NCI-H1436 (cell line): Measurements from ENCODE around the gene BCL2.

Source experiments
- DNase-seq: peaks from one replicate; lab custom pipeline; 2025; lab: John Stamatoyannopoulos, UW

BCL2 gene

DNA sequence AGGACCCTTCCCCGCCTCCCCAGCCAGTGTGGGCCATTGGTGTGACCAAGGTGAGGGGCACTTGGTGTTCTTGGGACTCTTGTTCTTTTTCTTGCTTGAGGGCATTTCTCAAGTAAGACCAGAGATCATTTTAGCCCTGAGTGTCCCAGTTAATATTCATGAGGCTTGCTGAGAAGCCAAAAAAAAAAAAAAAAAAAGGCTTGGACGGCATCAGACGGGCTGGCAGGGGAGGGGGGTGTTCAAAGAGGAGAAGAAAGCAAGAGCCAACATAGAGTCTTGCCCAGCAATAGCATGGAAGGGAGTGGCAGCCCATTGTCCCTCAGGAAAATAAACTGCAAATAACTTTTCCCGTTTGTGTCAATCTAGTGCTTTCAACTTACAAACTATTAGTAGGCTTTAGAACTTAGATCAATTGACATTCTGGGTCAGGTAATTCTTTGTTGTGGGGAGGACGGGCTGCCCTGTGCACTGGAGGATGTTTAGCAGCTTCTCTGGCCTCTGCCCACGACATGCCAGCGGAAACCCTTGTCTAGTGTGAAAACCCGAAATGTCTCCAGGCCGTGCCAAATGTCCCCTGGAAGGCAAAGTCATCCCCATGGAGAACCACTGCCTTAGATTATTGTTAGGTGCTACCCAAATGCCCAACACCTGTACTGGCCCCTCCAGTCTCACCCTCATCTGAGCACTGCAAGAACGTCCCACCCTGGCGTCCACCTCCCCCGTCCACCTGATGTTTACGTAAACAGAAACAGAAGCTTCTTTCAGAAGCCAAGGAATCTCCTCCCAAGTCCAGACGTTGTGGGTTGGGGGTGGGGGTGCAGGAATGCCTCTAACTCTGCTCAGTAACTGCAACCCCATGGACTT, 163.4 kb downstream of the BCL2 start:
- DNase-seq: no peak

- DNase-seq: peak; percentile 94
Measured at GRCh38 chr18:63155169-63155852, 164.3 kb downstream of the BCL2 start.

- no peak for DNase-seq
Measured at GRCh38 chr18:63154350-63155152, 165.0 kb downstream of the BCL2 start.

- DNase-seq: no peak
Measured at GRCh38 chr18:63152791-63153190, 166.8 kb downstream of the BCL2 start.

- no peak for DNase-seq
Measured at GRCh38 chr18:63152096-63152495, 167.5 kb downstream of the BCL2 start.

GRCh38 chr18:63151539-63151938, 168.0 kb downstream of the BCL2 start:
- DNase-seq: no peak

GRCh38 chr18:63150942-63151421, 168.6 kb downstream of the BCL2 start:
- DNase-seq: no peak

DNA sequence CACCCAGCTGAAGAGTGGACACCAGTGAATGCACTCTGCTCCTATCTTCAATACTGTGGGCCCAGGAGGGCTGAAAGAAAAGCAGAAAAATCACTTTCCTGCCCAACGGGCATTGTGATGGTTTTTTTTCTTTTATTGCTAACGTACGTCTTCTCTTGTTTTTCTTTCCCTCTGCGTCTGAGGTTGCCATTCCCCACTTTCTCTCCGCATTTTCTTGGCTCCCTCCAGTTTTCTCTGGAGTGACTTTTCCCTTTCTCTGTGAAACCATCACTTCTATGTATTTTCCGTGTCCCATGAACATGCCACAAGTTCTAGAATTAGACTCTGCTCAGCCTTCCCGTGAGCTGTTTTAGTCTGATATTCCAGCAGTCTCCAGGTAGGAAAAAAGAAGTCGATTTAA, 169.2 kb downstream of the BCL2 start:
- no peak for DNase-seq

GRCh38 chr18:63149302-63149587, 170.3 kb downstream of the BCL2 start:
- no peak for DNase-seq

GRCh38 chr18:63148449-63149301, 170.9 kb downstream of the BCL2 start:
- no peak for DNase-seq

DNA sequence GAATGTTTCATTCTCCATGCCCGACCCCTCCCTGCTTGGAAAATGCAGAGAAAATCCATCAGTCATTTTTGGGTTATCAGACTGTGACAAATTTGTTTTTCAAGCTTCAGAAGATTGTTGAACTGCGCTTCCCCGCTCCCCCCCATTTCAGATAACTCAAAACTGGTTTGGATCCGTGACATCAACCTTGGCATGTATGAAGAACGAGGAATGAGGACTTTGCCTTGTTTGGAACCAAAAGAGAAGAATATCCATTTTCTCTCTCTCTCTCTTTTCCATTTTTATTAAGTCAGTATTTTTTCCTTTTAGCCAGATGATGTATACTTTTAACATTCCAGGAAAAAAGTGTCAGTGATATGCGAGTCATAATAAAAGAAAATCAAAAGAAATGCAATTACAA, 171.6 kb downstream of the BCL2 start:
- no peak for DNase-seq

DNA sequence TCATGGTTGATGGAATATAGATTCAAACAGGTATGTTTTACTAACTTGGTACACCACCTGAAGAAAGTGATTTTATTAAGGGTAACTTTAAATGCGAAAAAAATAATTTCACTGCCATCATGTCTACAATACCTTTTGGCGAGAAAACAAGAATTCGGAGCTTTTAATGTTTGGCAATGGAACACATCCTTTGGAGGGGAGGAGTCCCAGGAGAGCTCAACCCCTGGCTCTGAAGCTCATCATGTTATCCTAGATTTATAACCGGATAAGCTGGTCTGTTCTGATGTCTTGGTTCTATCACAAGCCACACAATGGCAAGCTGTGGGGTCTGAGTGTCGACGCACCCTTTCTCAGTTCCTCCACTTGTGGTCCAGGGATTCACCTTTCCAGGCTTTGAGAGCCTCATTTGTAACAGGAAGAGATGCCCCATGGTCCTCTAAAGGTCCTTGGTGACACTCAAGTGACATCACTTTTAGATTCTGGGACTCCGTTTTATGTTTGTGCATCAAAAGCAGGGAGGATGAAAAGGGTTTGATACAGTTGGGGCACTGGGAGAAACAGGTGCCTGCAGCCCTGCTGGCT, 172.7 kb downstream of the BCL2 start:
- no peak for DNase-seq

DNA sequence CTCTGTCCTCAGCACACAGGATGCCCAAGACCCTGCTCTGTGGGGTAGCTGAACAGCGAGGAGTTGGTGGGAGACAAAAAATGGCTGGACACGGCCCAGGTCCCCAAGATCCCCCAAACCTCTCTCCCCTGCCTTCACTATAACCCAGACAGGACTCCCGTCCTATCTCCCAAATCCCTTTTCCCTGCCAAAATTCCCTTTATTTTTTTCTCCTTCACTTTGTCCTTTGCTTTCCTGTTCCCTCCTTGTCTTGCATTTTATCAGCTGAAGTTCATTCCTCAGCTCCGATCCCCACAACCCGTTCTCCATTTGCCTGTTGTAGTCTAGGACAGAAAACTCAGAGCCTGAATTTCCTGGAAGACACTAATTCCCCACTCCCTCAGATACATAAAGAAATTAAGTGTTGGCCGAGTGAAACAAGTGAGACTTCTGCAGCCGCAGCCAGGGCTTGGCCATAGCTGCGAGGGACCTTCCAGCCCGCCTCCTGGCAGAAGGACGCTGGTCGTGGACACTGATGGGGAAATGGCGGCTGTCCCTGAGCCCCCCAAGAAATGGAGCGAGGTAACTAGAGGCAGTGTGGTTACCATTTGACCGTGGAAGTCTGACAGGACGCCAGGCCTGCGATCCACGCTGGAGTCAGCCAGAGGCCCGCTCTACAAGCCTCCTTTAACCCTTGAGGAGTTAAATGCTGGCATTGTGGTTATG, 173.6 kb downstream of the BCL2 start:
- no peak for DNase-seq

DNA sequence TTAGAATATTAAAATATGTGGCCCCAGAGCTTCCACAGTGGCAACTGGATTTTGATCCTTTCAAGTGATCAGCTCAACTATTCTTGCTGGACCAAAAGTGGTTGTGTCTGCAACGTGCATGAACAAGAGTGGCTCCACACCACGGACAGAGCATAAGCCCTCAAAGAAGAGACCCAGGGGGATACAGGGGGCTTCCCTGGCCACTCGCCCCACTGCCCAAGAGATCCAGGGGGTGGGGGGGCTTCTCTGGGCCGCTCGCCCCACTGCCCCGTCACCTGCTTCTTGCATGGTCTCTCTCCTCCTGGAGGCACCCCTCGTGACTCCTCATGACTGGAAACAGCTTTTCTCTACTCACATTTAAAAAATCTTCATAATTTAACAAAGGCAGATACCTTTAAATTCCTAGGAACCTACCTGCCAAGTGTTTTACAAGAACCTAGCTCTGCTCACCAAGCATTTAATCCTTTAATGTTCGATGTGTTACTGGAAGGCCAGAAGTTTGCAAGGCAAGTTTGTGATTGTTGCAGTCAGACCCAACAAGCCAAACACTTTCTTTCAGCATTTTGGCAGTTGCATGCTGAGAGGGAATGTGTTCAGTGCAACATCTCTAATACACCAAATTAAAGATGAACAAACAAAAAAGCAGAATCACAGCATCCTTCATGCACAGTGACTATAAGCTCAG, 174.3 kb downstream of the BCL2 start:
- DNase-seq: no peak

DNA sequence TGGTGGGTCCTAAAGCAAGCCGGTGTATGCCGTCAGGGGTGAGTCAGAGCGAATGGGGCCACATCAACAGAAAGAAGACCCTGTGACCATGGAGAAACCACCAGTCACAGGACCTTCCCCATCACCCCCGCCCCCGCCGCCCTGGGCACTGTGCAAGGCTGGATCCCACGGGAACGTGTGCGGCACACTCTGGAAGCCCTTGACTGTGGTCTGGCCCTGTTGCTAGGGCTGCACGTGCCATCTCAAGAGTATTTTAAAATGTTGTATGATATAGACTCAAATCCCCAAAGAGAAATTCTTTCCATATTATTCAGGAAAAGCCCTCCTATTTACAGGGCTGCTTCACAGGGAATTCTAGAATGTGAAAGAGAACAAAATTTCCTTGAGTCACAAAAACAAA, 174.8 kb downstream of the BCL2 start:
- DNase-seq: no peak

GRCh38 chr18:63143330-63143771, 176.2 kb downstream of the BCL2 start:
- DNase-seq: no peak

DNA sequence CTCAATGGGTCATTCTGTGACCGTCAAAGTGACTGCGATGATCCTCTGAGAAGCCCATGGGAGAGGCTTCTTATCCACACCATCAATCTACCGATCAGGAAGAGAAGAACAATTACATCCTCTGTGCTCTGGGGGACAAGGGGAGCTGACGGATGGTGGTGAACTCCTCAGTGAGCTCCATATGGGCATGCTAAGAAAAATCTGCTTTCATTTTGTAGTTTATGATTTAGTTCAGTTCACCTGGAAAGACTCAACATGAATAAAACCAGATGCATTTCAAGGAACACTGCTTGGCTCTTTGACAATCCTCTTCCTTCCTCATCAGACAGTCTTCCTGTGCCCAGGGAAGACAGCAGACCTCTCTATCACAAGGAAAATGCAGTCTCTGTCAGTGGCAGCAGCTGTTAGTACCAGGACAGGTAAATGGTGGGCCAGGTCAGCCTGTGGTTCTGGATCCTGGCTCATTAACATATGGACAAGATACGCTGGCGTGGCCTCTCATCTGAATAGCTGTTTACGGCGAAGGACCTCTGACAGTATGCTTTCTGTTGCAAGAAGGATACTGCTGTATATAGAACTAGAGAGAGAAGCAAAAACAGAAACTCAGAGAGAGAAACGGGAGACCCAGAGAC, 176.9 kb downstream of the BCL2 start:
- DNase-seq: no peak

DNA sequence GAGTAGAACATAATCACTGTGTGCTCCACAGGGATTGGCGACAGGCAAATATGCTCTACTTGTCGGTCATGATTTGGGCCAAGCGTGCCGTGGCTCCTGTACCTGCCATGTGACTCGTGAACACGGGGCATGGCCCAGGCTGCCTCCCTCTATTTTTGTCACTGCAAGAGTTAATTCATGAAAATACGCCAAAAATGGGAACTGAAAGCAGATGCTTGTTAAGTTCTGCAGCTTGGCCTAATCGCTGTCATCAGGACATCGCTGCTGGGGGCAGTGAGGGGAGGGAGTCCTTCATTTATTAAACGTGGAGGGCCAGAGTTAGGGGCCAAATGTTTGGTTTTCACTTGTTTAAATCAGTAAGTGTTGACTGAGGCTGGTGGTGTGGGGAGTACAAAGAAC, 177.8 kb downstream of the BCL2 start:
- no peak for DNase-seq

- no peak for DNase-seq
Measured at GRCh38 chr18:63140997-63141777, 178.4 kb downstream of the BCL2 start.
